HG03108 (cell line): ENCODE results near the gene ERRFI1.

Source experiments
- ATAC-seq: cut with Tn5 transposase; IDR thresholded peaks from one replicate; pipeline ENCODE4 v1.9.1; 2021; ENCODE audit warnings: moderate library complexity; ENCODE audit not compliant: unreplicated experiment

The ERRFI1 gene

GRCh38 chr1:8004803-8005573 lies 21.1 kb downstream of the ERRFI1 start:
- no peak for ATAC-seq

DNA sequence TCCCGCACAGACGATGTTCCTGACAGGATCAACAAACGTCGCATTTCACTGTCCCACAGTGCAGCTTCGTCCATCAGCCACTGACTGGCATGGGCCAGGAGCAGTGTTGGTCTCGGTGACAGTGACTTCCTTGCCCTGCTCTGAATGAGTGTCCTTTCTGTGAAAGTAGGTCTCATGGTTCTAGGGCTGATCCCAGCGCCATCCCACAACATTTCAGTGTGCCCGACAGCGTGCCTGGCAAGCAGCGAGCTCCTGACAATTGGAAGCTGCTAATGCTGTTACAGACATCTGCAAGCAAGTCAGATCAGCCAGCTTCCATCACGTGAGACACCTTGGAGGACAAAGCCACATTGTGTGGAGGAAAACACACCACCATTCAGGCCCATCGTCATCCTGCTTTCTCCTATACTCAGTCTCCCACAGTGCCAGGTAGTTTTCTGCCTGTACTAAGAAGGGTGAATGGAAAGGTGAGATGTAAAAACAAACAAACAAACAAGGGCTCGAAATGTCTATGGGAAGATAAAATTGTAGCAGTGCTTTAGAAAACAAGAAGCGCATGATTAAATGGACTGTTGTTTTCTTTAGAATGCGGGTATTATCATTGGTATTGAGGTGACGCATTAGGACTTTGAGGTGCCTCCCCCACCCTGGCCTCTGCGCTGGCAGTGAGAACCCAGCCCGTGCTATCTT lies 21.9 kb downstream of the ERRFI1 start:
- no peak for ATAC-seq

DNA sequence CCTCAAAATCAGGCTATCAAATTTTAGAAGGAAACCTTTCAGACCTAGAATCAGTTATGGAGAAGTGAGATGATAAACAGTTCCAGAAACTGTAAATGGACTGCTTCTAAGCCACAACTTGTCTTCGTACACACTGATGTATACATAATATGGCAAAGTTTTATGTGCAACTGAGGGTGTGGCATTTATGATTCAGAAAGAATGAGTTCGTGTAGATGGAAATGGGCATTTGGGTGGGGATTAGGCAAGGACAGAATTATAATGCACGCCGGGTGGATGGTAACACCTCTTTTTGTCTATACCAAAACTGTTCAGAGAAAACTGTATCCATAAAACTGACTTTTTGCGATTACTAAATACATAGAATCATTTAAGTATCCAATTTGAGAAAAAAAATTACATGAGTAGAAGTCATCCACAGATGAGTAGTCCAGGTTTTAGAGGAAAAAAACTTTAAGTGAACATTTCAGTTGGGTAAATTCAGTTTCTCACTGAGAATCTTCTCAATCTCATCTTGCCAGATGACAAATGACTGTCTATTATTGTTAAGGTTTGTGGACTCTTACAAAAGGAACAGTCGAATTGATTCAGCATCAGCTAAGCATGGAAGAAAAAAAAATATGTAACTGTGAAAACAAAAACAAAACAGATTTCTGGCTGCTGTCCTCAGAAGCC lies 22.5 kb downstream of the ERRFI1 start:
- ATAC-seq = no peak

DNA sequence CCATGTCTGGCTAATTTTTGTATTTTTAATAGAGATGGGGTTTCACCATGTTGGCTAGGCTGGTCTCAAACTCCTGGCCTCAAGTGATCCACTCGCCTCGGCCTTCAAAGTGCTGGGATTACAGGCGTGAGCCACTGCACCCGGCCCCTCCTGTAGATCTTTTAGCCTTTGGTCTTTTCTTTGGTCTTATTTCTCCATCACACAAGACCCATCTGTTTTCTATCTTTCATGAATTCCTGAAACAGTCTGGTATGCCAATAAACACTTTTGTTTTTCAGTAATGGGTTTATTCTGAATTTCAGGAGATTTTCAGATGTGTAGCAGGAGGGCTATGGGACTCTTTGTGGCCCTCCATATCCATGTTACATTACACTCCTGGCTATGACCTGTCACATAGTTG lies 23.2 kb downstream of the ERRFI1 start:
- no peak for ATAC-seq

DNA sequence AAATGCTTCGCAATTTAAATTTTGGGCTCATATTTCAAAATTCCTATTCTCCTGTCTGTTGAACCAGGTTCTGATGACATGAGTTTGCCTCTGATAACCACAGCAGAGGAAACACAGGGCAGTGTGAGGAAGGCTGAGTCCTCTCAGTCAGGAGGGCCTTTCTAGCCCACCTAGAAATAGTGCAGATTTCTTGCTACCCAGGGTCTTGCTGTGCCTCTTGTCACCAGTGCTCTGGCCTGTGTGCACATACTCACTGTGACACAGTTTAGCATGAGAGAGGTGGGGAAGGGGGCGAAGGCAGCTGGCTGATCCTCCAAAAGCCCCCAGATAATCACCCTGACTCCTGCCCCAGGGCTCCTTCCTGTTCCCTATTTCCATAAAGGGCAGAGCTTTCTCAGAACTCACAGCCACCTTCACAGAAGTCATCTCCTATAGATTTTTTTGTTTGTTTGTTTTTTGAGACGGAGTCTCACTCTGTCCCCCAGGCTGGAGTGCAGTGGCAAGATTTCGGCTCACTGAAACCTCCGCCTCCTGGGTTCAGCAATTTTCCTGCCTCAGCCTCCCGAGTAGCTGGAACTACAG lies 23.7 kb downstream of the ERRFI1 start:
- no peak for ATAC-seq

GRCh38 chr1:7995437-7995836 lies 30.7 kb downstream of the ERRFI1 start:
- ATAC-seq = no peak

- ATAC-seq = no peak
These were observed 31.3 kb downstream of the ERRFI1 start for GRCh38 chr1:7994827-7995226.

GRCh38 chr1:7993593-7994479 lies 32.3 kb downstream of the ERRFI1 start:
- peak; percentile 75 for ATAC-seq

DNA sequence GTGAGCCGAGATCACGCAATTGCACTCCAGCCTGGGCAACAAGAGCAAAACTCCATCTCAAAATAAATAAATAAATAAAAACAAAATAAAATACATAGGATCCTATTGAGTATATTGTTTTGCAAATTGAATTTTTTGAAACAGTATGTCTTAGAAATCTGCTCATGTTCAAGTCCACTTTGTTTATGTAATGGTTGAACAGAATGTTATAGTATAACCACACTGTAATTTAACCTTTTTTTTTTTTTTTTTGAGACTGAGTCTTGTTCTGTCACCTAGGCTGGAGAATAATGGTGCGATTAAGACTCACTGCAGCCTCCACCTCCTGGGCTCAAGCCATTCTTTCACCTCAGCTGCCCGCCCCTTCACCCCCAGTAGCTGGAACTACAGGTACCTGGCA lies 33.2 kb downstream of the ERRFI1 start:
- no peak for ATAC-seq

GRCh38 chr1:7991504-7992440 lies 34.3 kb downstream of the ERRFI1 start:
- ATAC-seq = no peak

GRCh38 chr1:7989762-7990428 lies 36.2 kb downstream of the ERRFI1 start:
- no peak for ATAC-seq

DNA sequence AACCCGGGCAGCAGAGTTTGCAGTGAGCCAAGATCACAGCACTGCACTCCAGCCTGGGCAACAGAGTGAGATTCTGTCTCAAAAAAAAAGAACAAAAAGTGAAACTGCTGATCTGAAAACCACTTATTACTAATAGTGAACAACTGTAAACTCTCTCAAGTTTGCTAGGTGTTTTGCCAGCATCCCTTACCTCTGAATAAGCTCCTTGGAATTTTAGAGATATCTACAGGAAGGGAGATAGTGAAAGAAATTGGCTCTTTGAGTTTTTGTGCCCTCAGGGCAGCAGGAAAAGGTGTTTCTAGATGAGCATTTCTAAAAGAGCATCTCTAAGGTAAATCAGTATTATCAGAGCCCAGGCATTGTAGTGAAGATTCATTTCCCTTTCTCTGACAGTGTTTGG lies 37.5 kb downstream of the ERRFI1 start:
- ATAC-seq = no peak

GRCh38 chr1:7987528-7987927 lies 38.6 kb downstream of the ERRFI1 start:
- ATAC-seq = no peak

DNA sequence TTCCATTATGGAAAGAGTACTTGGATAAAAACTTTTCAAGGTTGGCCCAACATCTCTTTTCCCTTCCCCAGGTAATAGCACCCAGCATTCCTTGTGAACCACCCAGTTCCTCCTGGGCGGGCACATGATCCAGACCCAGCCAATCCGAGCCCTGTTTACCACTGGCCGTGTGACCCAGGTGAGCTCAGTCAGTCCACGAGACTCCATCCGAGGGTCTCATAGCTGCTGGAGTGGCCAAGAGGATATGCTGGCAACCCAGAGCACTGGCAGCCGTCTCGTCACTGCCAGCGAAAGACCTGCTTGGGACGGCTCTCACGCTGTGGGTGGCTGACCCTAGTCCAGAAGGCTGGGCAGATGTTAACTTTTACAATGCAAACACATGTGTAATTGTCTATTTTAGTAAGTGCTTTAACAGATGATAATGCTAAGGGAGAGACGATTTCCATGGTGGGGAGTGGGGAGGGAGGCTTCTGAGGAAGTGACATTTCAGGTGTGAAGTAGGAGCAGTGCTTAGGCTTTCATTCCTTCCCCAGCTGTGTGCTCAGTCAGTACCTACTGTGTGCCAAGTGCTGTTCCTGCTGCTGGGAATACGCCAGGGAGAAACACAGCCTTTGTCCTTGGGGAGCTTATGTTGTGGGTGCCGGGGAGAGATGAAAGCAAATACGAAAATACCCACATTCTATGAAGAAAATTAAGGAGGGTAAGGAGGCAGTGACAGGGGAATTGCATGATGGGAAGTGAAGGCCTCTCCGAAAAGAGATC lies 40.1 kb downstream of the ERRFI1 start:
- ATAC-seq = no peak

GRCh38 chr1:7984811-7985210 lies 41.3 kb downstream of the ERRFI1 start:
- ATAC-seq = no peak

DNA sequence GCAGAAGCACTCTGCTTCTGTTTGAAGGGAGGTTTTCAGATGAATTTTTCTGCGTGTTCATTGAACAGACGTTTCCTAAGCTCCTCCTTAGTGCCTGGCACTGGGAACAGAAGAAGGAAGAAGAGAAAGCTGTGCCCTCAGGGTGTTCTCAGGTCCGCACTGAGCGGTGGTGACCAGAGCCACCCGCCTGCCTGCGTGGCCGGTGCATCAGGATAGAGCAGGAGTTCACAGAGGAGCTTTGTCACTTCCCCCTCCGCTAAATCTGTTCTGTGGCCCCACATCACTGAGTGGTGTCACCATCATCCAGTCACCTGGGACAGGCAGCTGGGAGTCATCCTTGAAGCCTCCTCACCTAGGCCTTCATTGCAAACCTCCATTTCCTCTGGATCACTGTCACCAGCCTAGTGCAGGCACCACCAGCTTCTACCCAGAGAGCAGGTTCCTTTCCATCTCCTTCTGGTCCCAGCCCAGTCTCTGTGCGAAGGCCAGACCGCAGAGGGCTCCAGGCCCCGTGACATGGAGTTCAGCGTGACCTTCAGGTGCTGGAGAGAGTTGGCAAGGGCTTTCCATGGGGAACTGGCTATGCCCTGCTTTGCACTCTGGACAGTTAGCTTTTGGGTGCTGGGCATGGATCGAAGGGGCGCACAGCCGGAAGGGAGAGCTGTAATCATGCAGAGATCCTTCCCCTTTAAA lies 42.9 kb downstream of the ERRFI1 start:
- ATAC-seq = no peak

DNA sequence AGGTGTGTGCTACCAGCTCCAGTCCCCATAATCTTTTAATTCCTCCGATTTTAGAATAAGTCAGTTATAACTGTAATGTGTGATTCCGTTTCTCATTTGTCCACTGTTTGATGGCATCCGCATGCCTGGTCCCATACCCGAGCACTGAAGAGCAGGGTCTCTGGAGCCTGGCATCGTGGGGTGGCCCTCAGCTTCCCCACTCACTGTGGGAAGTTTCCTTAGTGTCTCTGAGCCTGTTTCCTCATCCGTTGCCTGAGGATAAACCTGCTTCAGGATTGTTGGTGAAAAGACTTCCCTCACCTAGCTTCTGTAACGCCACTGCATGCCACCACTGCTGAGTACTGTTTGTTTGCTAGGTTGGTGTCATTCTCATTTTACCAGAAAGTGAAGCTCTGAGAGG lies 45.1 kb downstream of the ERRFI1 start:
- no peak for ATAC-seq
